Iris pigment epithelial cell (primary cell): ENCODE results near the gene SLC25A1.

ENCODE experiments used
- DNase-seq: peaks from one replicate; pipeline ENCODE4 v3.0.0-alpha.2; 2011; ENCODE audit warnings: low read depth

SLC25A1 gene

DNA sequence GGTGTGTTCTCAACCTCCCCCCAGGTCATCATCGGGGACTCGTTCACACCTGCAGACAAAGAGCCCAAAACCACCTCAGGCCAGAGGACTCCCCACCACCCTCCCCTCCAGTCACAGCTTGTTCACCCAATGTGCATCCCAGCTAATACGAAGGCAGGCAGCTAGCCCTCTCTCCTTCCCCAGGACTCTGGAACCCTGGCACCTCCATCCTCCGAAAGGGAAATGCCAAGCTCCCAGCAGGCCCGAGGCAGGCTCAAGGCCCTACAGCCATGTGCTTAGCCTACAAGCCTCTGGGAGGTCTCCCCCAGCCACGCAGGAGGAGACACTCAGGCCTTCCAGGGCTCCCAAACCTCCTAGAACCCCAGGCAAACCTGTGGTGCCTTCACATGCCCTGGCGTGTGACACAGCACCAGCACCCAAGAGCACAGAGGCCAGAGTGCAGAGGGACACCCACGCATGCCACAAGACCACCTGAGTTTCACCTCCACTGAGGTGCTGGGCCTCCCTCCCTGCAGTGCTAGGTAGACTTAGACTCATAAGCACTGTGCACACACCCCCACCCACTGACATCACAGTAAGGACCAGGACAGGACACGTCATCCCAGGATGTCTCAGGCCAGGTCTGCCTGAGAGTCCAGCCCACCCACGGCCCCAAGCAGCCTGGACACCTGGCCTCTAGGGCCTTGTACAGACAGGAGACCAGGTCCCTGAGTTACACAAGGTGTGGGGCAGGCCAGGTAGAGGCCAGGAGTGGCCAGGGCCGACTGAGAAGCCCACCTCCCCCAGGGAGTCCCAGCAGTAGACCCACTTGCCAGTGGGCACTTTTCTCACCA is 40.9 kb downstream of the SLC25A1 start:
- no peak for DNase-seq

- DNase-seq: no peak
Observed at GRCh38 chr22:19136915-19137314, 41.6 kb downstream of the SLC25A1 start.

DNA sequence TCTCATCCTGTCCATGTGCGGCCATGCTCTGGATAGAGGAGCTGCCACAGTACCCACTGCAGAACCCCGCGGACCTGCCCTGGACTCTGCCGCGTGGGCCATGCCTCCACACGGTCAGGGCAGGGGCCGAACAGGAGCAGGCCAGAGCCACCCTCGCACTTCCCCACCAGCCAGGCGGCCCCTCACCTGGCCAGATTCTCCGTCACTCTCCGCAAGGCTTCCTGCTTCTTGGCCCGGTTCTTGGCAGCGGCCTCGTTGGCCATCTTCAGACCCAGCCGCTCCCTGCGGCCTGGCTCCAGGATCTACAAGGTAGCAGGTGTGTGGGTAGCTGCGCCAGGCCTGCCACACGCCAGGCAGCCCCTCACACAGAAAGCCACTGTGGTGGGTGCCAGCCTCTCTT is 43.7 kb downstream of the SLC25A1 start:
- no peak for DNase-seq

DNA sequence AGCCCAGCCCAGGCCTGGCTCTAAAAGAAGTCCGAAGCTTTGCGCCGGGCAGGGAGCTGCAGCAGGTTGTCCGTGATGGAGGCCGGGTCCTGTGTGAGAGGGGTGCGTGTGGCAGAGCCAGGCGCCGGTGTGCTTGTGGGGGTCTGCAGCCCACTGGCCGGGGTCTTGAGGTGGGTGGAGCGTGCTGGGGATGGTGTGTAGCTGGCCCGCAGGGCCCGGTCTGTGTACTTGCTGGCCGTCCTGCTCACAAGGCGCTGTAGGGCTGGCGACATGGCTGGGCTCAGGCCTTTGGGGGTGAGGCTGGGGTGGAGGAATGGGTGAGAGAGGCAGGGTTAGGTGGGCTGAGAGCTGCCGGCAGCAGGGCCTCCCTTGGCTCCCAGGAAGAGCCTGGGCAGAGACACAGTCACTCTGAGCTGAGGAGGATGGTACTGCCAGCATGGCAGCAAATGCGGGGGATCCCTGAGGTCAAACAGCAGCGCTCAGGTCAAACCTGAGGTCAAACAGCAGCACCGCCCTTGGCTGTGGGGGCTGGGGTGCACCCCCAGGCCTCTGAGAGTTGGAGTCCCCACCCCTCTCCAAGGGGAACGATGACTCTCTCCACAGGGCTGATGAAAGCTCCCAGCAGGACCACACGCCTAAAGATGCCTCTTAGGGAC is 44.2 kb downstream of the SLC25A1 start:
- DNase-seq: no peak

DNA sequence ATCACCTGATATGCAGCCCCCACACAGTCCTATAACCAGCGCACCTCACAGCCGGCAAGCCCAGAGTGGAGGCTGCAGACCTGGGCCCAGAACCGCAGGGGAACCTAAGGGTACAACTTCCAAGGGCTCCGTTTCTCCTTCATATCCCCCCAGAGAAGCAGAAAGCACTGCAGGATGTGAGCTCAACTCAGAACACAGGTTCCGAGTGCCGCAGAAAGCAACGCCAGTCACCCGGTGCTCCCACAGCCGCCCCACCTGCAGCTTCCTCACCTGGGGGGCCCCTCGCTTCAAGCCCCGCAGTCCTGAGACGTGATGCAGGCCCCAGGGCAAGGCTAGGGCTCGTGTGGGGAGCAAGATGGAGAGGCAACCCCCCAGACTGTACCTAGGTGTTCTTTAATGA is 45.0 kb downstream of the SLC25A1 start:
- DNase-seq: no peak

GRCh38 chr22:19132693-19133400 is 45.7 kb downstream of the SLC25A1 start:
- no peak for DNase-seq

DNA sequence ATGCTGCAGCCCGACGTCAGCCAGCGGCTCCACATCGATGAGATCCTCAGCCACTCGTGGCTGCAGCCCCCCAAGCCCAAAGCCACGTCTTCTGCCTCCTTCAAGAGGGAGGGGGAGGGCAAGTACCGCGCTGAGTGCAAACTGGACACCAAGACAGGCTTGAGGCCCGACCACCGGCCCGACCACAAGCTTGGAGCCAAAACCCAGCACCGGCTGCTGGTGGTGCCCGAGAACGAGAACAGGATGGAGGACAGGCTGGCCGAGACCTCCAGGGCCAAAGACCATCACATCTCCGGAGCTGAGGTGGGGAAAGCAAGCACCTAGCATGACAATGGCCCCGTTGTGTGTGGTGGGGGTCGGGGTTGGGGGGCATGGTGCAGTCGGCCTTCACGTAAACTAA is 46.4 kb downstream of the SLC25A1 start:
- DNase-seq: no peak

DNA sequence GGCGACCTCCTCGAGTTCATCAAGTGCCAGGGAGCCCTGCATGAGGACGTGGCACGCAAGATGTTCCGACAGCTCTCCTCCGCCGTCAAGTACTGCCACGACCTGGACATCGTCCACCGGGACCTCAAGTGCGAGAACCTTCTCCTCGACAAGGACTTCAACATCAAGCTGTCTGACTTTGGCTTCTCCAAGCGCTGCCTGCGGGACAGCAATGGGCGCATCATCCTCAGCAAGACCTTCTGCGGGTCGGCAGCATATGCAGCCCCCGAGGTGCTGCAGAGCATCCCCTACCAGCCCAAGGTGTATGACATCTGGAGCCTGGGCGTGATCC is 46.9 kb downstream of the SLC25A1 start:
- DNase-seq: no peak

DNA sequence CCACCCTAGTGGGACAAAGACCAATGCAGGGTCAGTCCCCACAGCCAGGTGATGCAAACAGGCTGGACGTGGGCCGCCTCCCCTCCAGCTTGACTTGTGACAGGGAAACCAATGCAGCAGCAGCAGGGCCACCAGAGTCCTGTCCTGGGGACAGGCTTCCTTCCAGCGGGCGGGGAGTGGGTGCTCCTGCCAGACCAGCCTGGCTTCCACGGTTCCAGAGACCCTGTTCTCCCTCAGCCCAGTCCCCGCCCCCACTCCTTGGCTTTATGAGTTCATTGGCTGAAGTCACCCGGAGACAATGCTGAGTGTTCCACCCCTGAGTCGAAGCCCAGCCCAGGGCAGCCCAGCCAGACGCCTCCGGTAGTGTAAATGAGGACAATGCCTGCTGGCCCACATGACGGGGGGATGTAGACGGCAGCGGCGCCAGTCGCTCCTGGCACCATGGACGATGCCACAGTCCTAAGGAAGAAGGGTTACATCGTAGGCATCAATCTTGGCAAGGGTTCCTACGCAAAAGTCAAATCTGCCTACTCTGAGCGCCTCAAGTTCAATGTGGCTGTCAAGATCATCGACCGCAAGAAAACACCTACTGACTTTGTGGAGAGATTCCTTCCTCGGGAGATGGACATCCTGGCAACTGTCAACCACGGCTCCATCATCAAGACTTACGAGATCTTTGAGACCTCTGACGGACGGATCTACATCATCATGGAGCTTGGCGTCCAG is 47.4 kb downstream of the SLC25A1 start, which contains the start of gene TSSK2:
Gene TSSK2, plus strand, starts transcription at position 350 of the 726 bp plus-strand sequence. Its CDS starts 92 bp downstream, at position 442.
- no peak for DNase-seq

DNA sequence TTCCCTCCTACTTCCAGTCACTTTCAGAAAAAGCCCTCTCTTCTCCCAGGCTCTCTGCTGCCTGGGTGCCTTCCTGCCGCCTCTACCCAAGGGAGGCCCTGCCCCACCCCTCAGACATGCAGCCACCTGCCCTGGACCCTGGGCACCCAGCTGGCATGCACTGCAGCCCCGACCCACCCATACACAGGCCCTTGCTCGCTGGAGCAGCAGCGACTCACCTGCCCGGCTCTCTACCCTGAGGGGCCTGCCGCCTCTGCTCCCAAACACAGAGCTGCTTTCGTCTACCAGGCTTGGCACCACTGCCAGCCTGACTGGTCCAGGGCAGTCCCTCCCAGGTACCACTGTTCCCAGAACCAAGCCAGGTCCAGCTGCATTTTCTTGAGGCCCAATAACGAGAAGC is 48.7 kb downstream of the SLC25A1 start:
- DNase-seq: no peak

- DNase-seq: no peak
Observed at GRCh38 chr22:19128946-19129727, 49.4 kb downstream of the SLC25A1 start.

- no peak for DNase-seq
Observed at GRCh38 chr22:19128009-19128401, 50.5 kb downstream of the SLC25A1 start.

DNA sequence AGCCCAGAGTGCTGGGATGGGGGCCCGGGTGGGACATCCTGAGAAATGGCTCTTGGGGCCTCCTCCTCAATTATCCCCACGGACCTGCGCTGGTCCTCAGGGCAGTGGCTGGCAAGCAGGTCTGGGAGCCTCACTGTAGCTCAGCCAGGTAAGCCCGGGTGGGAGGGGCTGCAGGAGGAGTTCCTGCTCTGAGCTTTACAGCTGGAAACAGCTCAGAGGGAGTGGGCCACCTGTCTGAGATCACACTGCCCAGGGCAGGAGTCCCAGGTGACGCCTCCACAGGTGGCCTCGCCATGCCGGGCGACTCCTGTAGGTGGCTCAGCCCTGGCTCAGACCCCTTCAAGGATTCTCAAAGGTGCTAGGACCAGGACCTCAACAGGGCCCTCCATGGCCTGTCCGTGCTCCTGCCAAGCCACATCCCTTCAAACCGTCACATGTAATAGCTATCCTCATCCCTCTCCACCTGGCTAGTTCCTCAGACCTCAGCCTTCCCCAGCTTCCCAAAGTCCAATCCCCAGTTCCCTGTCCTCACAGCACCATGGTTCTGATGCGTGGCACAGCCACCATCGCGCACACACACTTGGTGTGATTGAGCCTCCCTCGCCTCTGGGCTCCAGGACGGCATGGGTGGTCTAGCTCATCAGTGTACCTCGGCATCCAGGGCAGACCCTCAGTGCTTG is 51.1 kb downstream of the SLC25A1 start:
- DNase-seq: no peak

GRCh38 chr22:19126309-19127273 is 51.9 kb downstream of the SLC25A1 start:
- no peak for DNase-seq
